OCI-LY1 (cell line): ENCODE measurements around the gene ZBTB22.

Experiments used
- CTCF ChIP-seq: fragments of 200-600 bp; sonication (generic), shearing (Covaris generic); IDR thresholded peaks from 2 replicates; pipeline ENCODE4 v1.5.1; 2017; ENCODE audit warnings: mild to moderate bottlenecking, antibody characterized with exemption, low read length, moderate library complexity, mixed read lengths
- EZH2 ChIP-seq: fragments of 200-600 bp; sonication (generic), shearing (Covaris generic); IDR thresholded peaks from 2 replicates; pipeline ENCODE4 v1.8.0; 2017; ENCODE audit warnings: borderline replicate concordance, mixed run types, mild to moderate bottlenecking, antibody characterized with exemption, low read length, moderate library complexity, mixed read lengths

- TF ChIP-seq CTCF = no peak
- TF ChIP-seq EZH2 = no peak
These were observed 6.6 kb upstream of the ZBTB22 start for GRCh38 chr6:33324125-33324524.
